ENCODE data around the gene USP13.
"Not testable (repeated sequence)": the region's sequence is repeated elsewhere in the genome, so short reads cannot be mapped to it uniquely, and the experiment has no call there.

The USP13 gene

DNA sequence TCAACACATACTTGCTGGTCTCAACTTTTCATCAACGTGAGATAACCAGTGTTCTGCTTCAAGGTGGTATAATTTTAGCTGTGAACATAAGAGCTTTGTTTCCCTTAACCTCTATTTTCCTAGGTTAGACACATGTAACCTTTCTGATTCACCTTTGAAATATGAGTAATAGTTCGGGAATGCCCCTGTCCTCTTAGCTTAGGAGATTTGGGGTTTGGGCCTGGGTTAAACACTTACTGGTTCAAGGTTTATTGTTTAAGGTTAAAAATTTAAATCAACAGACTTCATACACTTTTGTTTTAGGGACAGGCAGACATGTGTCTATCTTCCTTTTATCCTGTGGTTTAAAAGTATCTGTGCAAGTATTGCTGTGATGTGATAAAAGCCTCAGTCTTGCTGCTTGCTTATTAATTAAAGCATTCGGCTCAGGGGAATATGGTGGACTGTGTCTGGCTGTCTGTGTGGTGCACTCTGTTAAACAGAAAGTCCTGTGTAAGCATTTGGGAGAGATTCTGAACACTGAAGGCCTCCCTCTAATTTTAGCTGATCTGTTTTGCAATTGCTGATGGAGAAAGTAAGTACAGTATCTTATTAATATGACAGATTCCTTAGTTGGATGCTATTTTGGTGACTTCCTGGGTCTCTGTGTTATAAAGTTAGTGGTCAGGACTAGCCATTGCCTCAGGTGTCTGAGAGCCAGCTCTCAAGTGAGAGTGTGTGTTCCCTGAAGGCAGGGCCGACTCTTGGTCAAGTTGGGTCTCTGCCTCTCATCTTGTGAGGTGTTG is 81.8 kb downstream of the USP13 start:
- no peak for DNase-seq

DNA sequence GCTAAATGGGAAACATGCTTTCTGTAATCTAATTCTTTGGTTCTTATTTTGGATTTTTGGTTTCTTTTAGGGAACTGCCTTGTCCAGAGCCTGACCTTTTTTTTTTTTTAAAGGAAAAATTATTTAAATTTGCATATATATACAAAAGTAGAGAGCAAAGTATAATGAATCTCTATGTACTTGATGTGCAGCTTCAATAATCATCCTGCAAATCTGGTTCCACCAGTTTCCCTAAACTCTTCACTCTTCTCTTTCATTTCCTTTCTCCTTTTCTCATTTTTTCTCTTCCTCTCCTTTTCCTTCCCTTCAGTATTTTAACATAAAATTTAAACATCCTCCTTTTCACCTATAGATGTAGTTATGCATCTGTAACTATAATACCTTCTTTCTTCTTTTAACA is 82.5 kb downstream of the USP13 start:
- no peak for DNase-seq

DNA sequence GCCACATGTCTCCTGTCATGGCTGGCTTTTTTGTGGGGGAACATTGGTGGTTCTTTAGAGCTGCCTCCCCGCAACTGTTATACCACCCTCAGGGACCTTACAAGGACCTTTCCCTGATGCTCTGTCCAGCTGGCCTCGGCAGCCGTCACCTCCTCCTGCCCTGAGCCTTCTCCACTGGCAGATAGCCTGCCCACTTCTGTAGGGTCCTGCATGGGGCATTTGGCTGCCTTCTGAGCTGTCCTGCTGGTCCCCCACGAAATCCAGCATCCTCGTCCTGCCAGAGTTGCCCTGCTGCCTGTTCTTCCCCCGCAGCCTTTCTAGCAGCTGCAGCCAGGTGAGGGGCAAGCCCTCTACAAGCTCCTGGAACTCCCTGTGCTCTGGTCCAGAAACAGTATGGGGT is 86.2 kb downstream of the USP13 start:
- no peak for DNase-seq

DNA sequence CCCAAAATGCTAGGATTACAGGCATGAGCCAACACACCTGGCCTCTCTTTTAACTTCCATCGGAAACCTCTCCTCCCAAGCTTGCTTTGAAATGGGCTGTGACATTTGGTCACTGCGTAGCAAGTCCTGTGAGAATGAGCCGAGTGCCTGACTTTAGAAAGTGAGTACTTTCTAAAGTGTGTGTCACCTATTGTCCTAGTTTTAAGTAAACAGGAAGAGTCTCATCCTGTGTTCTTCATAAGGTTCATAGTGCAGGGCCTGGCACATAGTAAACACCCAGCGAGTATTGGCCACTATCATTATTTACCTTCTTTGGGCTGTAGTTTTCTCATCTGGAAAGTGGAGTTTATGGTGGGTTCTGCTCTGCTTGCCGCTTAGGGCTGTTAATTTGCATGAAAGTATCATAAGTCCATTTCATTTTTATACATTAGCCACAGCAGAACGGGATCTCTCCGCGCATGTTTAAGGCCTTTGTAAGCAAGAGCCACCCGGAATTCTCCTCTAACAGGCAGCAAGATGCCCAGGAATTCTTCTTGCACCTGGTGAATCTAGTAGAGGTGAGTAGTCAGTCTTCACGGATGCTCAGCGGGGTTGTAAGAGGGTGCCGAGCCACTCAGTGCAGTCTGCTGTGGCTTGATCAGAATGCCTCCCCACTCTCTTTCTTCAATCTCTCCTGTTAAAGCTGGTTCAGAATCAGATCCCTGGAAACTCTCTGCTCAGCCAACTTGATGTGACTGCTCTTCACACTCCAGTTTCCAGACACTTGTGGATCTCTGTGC is 87.2 kb downstream of the USP13 start:
- DNase-seq: no peak

DNA sequence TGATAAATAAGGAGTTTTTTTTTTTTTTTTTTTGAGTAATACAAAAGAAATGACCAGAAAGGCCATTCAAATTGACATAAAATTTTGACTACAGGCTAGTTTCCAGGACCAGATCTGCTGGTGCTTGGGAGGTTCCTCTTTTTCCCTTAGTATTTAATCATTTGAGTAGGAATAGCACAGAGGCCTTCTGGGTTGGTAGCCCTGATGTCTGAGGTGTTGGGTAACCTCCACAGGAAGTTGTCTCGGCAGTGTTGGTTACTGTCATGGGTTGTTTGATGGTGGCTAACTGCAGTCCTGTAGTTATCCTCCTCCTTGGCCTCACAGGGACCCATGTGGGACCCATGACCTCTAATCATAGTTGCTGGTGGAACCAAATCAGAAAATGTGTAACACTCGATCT is 91.1 kb downstream of the USP13 start:
- DNase-seq: peak in 1 of 5 experiments; percentile 34

DNA sequence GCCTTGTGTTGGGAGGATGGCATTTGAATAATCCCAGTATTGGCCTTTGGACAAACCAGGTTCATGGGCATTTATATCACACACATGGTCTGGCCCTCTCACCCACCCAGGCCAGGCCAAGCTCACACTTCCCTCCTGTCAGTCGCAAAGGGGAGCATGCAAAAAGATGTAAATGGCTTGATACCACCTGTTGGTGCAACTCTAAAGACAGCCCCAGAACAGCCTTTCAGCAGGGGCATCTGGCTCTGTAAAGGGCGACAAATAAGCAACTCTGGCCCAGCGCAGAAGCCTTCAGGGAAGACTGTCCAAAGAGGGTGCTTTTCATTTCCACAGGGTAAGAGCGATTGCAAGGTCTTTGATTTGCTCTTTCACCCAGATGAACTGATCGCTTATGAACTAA is 91.8 kb downstream of the USP13 start:
- DNase-seq: no peak

DNA sequence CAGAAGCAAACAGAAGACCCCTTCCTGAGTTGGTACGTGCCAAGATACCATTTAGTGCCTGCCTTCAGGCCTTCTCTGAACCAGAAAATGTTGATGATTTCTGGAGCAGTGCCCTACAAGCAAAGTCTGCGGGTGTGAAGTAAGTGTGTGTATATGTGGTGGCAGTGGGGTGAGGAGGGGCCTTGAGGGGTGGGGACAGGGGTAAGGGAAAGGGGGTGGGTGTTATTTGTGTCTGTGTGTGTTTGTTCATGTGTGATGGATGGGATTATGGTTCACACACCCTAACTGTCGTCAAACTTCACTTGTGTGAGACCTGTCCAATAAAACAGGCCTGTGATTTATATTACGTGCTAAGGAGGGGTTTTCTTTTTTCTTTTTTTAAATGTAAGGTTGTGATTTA is 92.2 kb downstream of the USP13 start:
- no peak for DNase-seq

DNA sequence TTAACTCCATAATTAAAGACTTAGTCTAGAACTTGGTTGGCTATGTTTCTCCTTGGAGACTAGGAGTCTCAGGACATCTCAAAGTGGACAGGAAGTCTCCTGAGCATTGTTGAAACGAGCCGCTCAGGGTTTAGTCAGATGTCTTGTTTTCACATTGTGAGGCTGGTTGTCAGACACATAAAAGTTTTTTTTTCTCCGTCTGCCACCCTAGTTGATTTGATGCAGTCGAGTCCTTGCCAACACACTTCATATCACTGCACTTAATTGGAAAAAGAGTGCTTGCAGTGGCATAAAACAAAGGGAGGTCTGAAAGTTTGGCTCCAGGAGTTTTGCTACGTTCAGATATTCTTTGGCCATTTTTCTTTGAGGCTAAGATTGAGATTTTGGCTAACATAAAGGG is 92.9 kb downstream of the USP13 start:
- no peak for DNase-seq

DNA sequence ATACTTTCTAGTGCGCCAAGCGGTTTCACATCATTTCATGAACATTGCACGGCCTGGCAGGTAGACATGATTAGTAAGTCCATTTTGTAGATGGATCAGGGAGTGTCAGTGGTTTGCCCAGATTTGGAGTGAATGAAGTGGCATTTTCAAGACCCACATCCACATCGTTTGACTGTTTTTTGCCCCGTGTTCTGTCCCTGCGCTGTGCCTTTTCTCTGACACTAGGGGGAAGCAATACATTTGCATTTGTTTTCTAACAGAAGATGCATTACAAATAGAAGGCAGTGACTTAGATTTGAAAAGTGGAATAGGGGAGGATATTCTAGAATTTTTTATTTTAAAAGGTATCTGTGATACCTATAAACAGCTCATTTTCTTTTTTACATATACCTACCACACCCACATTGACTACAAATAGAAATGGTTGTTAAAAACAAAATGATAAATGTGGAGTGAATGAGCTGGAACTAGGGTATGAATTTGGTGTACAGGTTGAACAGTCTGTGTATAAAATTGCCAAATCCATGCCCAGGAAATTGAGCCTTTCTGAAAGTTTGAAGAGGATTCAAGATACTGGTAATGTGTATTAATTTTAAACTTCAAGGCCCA is 98.0 kb downstream of the USP13 start:
- DNase-seq: peak in 1 of 5 experiments; percentile 49

DNA sequence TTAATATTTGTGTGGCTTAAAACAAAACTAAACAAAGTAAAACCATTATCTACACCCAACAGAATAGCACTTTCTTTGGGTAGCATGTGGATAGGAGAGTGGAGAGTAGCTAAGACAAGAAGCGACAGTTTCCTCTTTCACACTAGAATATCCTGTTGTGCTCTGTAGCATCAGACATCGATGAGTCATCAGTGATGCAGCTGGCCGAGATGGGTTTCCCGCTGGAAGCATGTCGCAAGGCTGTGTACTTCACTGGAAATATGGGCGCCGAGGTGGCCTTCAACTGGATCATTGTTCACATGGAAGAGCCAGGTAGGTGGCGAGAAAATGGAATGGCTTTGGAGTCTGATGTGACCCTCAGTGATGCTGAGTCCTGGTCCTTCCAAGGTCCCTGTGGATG is 108.1 kb downstream of the USP13 start:
- DNase-seq: no peak

DNA sequence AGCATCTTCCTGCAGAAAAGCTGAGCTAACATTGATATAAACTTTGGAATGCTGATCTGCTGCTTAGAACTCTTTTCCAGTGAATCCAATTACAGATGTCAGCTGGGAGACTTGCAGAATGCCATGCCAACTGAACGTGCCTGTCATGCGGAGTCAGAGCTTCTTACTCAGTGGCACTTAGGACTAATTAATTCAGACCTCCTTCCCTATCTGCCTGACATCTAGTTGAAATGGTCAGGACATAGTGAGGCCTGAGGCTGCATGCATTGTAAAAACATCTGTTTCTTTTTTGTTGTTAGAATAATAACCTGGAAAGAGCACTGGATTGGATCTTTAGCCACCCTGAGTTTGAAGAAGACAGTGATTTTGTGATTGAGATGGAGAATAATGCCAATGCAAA is 112.6 kb downstream of the USP13 start:
- DNase-seq: no peak

DNA sequence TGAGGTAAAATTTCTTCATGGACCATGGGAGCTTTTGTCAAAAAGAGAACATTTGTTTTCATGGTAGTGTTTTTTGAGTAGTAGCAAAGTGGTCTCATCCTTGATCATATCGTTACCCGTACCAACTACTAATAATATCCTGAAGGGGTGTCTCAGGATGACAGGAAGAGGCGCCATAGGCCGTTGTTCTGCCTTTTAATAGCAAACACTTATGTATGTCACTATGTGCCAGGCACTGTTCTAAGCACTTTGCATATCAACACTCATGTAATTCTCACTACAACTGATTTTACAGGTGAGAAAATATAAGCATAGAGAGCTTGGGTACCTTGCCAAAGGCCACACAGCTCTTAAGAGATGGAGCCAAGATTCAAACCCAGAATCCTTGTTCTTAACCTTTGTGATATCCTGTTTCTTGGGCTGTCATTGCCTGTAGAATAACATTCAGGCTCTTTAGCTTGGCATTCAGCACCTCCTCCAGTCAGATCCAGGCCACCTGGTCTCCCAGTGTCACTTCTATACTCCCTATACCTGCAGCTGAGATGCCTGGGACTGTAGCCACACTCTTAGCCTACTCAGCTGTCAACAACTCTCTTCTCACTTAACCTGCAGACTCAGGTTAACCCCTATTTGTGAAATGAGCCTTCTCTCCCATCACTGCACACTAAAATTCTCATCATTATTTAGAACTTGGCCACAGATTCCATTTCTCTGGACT is 113.7 kb downstream of the USP13 start:
- DNase-seq: no peak

DNA sequence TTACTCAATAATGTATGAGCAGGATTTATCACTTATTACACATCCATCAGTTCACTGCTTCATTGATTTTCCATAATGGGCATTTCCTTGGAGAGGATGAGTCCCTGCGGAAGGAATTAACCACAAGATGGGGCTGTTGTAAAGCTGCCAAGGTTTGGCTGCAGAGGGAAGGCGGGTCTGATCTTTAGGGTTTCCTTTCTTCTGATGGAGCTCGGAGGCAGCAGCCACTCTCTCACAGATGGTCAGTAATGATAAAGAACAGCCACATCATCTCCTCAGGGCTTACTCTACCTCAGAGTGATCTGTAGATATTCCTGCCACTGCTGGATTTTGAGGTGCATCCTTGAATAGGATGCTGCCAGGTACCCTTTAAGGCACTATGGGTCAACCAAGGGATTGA is 115.2 kb downstream of the USP13 start:
- DNase-seq: peak in 1 of 5 experiments; percentile 11

DNA sequence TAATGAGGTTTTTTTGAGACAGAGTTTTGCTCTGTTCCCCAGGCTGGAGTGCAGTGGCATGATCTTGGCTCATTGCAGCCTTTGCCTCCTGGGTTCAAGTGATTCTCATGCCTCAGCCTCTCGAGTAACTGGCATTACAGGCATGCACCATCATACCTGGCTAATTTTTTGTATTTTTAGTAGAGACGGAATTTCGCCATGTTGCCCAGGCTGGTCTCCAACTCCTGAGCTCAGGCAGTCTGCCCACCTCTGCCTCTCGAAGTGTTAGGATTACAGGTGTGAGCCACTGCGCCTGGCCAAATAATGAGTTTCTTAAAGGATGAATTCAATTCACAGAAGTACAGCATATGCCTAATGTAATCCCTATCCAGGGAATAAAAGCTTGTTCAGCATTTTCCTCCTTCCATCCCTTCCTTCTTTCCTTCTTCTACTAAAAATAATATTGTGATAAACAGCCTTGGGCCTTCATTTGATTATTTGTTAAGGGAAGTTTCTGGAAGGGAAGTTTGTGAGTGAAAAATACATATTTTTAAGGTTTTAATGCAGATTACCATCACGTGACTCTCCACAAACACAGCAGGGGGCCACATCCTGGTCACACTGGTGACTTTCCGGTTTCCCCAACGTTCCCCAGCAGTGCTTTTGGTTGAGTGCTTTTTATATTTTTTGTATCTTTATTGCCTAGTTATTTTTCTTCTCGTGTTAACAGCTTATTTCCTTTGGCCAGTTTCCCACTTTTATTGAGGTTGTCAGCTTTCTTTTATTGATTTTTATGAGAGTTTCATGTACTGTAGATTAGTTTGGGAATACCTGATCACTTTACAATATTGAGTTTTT is 116.8 kb downstream of the USP13 start:
- no peak for DNase-seq

DNA sequence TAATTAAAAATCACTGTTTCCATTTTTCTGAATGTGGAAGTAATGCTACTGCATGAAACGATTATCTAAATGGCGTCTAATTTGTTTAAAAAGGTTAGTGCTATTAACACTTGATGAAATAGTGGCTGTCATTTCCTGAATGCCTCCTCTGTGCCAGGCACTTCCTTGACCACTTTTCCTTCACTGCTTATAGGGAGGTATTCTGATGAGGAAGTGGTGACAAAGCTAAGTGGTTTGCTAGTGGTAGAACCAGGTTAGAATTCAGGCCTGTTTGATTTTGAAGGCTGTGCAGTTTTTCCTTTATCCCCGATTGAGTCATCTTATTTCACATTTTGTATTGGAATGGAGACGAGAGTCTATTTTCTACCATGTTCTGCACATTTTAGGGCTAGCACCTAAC is 119.0 kb downstream of the USP13 start:
- no peak for DNase-seq

DNA sequence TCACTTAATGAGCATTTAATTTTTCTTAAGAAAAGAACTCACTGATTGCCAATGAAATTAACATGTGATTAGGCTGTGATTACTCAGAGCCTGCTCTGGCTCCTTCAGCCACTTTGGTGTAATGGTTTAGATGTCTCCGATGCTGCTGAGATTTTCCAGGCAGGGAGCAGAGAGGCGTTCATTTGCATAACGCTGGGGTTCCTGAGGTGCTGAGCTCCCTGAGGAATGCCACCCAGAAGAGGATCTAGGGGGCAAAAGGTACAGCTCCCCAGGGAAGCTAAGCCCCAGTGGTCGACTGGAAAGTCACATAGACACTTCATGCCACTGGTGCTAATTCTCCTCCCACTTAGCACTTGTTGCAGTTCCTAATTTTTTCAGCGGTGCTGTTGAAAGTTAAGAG is 119.5 kb downstream of the USP13 start:
- DNase-seq: no peak

DNA sequence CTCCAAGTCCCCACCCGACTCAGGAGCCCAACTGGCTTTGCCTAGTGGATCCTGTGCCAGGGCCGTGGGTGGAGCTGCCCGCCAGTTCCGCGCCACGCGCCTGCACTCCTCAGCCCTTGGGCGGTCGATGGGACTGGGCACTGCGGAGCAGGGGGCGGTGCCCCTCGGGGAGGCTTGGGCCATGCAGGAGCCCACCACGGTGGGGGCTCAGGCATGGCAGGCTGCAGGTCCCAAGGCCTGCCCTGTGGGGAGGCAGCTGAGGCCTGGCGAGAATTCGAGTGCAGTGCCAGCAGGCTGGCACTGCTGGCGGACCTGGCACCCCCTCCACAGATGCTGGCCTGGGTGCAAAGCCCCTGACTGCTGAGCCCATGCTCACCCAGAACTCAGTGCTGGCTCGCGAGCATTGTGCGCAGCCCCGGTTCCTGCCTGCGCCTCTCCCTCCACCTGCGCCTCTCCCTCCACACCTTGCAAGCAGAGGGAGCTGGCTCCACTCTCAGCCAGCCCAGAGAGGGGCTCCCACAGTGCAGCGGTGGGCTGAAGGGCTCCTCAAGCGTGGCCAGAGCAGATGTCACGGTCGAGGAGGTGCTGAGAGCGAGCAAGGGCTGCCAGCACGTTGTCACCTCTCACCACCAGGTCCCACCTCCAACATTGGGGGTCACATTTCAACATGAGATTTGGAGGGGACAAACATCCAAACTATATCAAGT is 122.7 kb downstream of the USP13 start:
- no peak for DNase-seq

DNA sequence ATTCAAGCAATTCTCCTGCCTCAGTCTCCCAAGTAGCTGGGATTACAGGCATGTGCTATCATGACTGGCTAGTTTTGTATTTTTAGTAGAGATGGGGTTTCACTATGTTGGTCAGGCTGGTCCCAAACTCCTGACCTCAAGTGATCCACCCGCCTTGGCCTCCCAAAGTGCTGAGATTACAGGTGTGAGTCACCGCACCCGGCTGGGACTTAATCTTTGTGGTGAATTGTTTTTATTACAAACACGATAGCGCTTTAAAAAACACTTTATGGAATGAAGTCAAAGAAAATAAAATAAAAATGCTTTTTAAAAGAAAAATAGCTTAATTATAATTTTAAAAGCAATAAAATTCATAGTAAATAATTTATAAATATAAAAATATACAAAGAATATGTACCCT is 130.0 kb downstream of the USP13 start:
- DNase-seq: not testable (repeated sequence)

DNA sequence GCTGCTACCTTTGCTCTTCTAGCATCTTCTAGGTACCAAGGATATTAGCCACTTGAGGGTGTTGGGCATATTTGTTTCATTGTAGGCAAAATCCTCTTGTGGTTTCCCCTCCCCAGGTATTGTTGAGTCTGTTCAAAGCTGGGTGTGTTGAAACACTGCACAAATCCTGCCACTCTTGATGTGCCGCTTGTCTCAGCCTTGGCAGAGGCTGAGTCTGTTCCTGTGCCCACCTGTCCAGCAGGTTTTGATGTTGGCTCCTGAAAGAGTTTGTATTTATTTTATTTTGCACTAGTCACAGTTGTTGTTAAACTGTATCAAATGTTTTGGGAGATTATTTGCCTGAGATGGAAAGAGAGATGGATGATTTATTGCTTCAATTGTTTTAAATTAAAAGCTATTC is 136.2 kb downstream of the USP13 start:
- no peak for DNase-seq

DNA sequence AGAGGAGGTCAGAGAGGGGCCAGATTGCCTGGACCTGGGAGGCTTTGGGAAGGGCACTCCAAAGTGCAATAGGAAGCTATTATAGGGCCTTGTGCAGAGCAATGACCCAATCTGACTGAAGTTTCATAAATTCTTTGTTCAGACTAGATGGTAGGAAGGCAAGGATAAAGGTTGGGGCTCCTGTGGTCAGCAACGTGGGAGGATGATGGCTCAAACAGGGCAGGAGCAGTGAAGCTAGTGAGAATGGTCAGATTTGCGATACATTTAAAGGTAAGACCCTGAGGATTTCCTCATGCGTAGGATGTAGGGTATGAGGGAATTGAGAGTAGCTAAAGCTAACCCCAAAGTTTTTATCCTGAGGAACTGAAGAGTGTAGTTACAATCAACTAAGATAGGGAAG is 139.0 kb downstream of the USP13 start:
- no peak for DNase-seq

DNA sequence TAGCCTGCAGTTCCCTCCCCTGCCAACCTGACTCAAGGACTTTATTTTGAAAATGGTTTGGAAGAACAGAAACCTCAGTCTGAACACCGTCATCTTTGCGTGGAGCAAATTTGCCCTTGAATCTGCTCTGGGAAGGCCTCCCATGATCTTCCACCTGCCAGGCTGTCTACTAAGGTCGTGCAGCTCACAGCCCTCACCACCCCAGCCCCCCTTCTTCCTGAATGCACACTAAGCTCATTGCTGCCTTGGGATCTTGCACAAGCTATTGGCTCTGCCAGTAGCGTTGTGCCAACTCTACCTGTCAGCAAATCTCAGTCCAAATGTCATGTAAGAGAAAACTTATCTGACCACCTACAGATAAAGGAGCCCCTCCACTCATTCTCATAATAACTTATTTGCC is 141.5 kb downstream of the USP13 start:
- no peak for DNase-seq

DNA sequence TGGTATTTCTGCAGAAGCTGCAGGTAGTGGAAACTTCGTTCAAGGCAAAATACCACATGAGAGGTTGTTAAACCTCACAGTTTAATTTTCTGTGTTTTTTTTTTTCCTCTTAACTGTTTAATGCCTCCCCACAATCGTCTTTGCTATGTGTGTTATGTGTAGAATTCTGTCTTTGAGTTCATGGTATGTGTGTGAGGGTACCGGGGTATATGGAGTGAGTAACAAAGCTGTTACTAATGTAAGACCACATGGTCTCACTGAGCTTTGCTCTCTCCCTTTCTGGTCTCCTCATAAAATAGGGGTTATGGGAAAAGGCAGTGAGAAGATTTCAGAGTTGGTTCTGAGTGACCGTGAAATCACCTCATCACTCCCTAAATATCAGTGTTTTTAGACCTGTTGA is 143.6 kb downstream of the USP13 start:
- DNase-seq: peak in 1 of 5 experiments; percentile 41

All from T-helper 2 cell (primary cell).